Endothelial cell (in vitro differentiated cells): ENCODE results near the gene CMTM2. TPM values are rescaled to one million over a fixed set of nuclear protein-coding genes. Genes with fewer than 3 reads are reported as not detected.
A peak's percentile ranks its signal among the peaks of the same experiment; 100 is the strongest.

ENCODE experiments used
- DNase-seq: peaks from one replicate; pipeline ENCODE4 v3.0.0; 2021; ENCODE audit warnings: low spot score
- H3K27ac Mint-ChIP-seq: one replicate; pipeline ENCODE4 v1.8.0; 2021; ENCODE audit warnings: mixed read lengths, inconsistent platforms; ENCODE audit not compliant: unreplicated experiment
- H3K27me3 Mint-ChIP-seq: one replicate; pipeline ENCODE4 v1.8.0; 2021; ENCODE audit warnings: mild to moderate bottlenecking, moderate library complexity, mixed read lengths, inconsistent platforms; ENCODE audit not compliant: unreplicated experiment
- H3K36me3 Mint-ChIP-seq: one replicate; pipeline ENCODE4 v1.8.0; 2021; ENCODE audit warnings: mild to moderate bottlenecking, low read depth, mixed read lengths, inconsistent platforms; ENCODE audit not compliant: unreplicated experiment
- H3K4me1 Mint-ChIP-seq: one replicate; pipeline ENCODE4 v1.8.0; 2021; ENCODE audit warnings: mild to moderate bottlenecking, mixed read lengths, inconsistent platforms; ENCODE audit not compliant: unreplicated experiment
- H3K4me3 Mint-ChIP-seq: one replicate; pipeline ENCODE4 v1.8.0; 2021; ENCODE audit warnings: mild to moderate bottlenecking, mixed read lengths, inconsistent platforms; ENCODE audit not compliant: unreplicated experiment
- H3K9me3 Mint-ChIP-seq: one replicate; pipeline ENCODE4 v1.8.0; 2021; ENCODE audit warnings: mixed read lengths, inconsistent platforms; ENCODE audit not compliant: unreplicated experiment
- CTCF ChIP-seq: fragments of 200-600 bp; sonication (generic); IDR thresholded peaks from one replicate; pipeline ENCODE4 v1.5.0; 2021; ENCODE audit warnings: antibody characterized with exemption; ENCODE audit not compliant: unreplicated experiment
- total RNA-seq: library from RNA; stranded (reverse); fragmentation: NEBNext Ultra II Directional; extraction: Animal tissue kit (Norgen Biotek cat#: 25700); gene quantifications from one replicate; pipeline ENCODE4 v1.2.1, GENCODE V29; 2021; ENCODE audit not compliant: unreplicated experiment

CMTM2 gene
- total RNA-seq, 1 donor from 2014 or later: 2.1 TPM

- peak within 1 kb of the TSS; percentile 79 for H3K4me3 Mint-ChIP-seq
- peak; percentile 60 for DNase-seq
- H3K27me3 Mint-ChIP-seq: peaks cover 9% of the 10 kb centered on the region
- H3K4me1 Mint-ChIP-seq: peaks cover 47% of the 10 kb centered on the region
- H3K9me3 Mint-ChIP-seq: no peaks in the 10 kb centered on the region
- peak within 1 kb of the TSS; percentile 54 for H3K27ac Mint-ChIP-seq
- no peak for TF ChIP-seq CTCF
- H3K36me3 Mint-ChIP-seq: peaks cover 23% of the 10 kb centered on the region
Measured at GRCh38 chr16:66549284-66550131, 29.8 kb upstream of the CMTM2 start, which contains the start of gene TK2. TSS of gene TK2 (minus strand) at chr16:66550122. CDS start at chr16:66550061, 61 bp downstream.

GRCh38 chr16:66551348-66551759, 27.9 kb upstream of the CMTM2 start:
- H3K4me3 Mint-ChIP-seq: peak overlapping the region; percentile 88
- peak; percentile 37 for DNase-seq
- peaks cover 9% of the 10 kb centered on the region for H3K27me3 Mint-ChIP-seq
- TF ChIP-seq CTCF: peak; percentile 37
- no peaks in the 10 kb centered on the region for H3K9me3 Mint-ChIP-seq
- H3K4me1 Mint-ChIP-seq: peaks cover 54% of the 10 kb centered on the region
- peaks cover 26% of the 10 kb centered on the region for H3K36me3 Mint-ChIP-seq
- H3K27ac Mint-ChIP-seq: peak overlapping the region; percentile 76

- DNase-seq: no peak
- Mint-ChIP-seq H3K9me3 (no peaks in the 10 kb centered on the region), H3K4me1 (peaks cover 54% of the 10 kb centered on the region), H3K36me3 (peaks cover 26% of the 10 kb centered on the region), H3K27ac (peak overlapping the region; percentile 76), H3K27me3 (peaks cover 9% of the 10 kb centered on the region), H3K4me3 (peak overlapping the region; percentile 88)
- no peak for TF ChIP-seq CTCF
Measured at GRCh38 chr16:66551788-66552285, 27.4 kb upstream of the CMTM2 start.

- peaks cover 29% of the 10 kb centered on the region for H3K36me3 Mint-ChIP-seq
- DNase-seq: peak; percentile 88
- H3K9me3 Mint-ChIP-seq: no peaks in the 10 kb centered on the region
- peak within 1 kb of the TSS; percentile 88 for H3K4me3 Mint-ChIP-seq
- H3K4me1 Mint-ChIP-seq: peaks cover 54% of the 10 kb centered on the region
- peaks cover 9% of the 10 kb centered on the region for H3K27me3 Mint-ChIP-seq
- peak within 1 kb of the TSS; percentile 76 for H3K27ac Mint-ChIP-seq
- no peak for TF ChIP-seq CTCF
Measured at GRCh38 chr16:66552286-66553177, 26.7 kb upstream of the CMTM2 start, which contains the start of gene CKLF. TSS of gene CKLF (plus strand) at chr16:66552576. CDS start at chr16:66552716, 140 bp downstream.
